ENCODE results near the gene C5orf52.
"Not testable (repeated sequence)": the region's sequence is repeated elsewhere in the genome, so short reads cannot be mapped to it uniquely, and the experiment has no call there.

The C5orf52 gene

DNA sequence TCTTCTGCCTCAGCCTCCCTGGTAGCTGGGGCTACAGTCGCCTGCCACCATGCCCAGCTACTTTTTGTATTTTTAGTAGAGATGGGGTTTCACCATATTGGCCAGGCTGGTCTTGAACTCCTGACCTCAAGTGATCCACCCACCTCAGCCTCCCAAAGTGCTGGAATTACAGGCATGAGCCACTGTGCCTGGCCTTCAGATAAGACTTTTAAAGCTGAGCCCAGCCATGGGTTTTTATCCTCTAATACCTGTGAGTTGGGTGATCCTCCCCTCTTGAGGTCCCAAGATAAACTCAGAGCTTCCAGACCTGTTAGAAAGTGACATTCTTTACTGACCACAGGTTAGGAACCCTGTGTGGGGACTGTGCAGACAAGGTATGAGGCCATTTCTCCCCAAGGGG lies 56.5 kb downstream of the C5orf52 start:
- not testable (repeated sequence) for DNase-seq

All from NCI-H510A treated with DMSO at 0.1 percent for 48 hours (cell line).